ENCODE data around the gene KRT83. TPM values are rescaled to one million over a fixed set of nuclear protein-coding genes. Genes with fewer than 3 reads are reported as not detected.

Gene KRT83
- total and polyA plus RNA-seq, 5 donors: not detected

DNA sequence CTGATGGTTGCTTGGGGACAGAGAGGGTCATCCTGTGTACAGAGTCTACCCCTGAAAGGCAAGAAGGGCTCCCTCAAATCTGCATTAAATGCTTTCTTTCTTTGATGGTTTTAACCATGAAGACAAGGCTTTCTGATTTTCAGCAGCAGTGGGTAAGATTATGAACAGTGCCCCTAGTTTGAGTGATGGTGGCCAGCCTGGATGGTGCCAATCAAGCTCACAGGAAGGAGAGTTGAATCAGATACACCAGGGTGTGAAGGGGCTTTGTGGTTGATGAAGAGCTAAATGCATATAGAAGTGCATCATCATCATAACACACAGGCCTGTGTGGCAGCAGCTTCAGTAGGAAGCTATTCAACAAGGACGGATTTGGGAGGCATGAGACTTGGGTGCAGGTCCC lies 40.4 kb upstream of the KRT83 start:
- Histone ChIP-seq H3K27me3 (ENCODE audit: control insufficient read depth, insufficient read depth) (no peaks in the 10 kb centered on the region), H3K4me3 (ENCODE audit: low read length) (no peak overlapping the region), H3K4me1 (ENCODE audit: control insufficient read depth, insufficient read depth, low read length) (no peaks in the 10 kb centered on the region), H3K9me3 (ENCODE audit: control insufficient read depth, low read length) (no peaks in the 10 kb centered on the region), H3K27ac (ENCODE audit: low read length) (no peak overlapping the region)
- DNase-seq: no peak
- 95% methylated on average over 1 of the region's 1 CpG for WGBS
- intact Hi-C loops (cut with DNase I): no loop called here
- no peak for ATAC-seq

DNA sequence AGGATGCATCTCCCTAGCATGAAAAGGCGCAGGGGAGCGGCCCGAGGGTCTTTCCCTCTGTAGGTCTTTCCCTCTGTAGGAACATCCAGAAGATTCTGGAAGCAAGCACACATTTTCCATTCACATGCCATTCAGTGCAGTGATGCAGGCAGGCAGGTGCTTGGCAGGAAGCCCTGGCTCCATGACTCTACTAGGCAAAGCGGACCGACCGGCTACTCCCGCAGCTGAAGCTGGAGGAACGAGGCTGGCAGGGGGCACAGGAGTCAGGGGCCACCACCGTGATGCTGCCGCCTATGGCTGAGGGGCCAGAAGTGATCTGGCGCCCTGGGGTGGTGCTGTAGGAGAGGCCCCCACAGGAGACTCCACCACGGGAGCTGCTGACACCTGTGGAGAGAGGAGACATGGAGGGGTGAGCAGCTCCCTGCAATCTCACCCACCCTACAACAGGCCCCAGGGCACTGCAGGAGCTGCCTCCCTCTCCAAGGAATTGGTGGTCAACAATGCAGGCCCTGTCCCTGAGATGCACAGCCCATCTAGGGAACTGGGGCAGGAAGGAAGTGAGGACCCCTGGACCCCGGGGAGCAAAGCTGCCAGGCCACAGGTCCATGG lies 39.6 kb upstream of the KRT83 start:
- H3K9me3 ChIP-seq (ENCODE audit: control insufficient read depth, low read length): no peaks in the 10 kb centered on the region
- H3K4me3 ChIP-seq (ENCODE audit: low read length): no peak overlapping the region
- DNase-seq: no peak
- no peak overlapping the region for H3K27ac ChIP-seq (ENCODE audit: low read length)
- ATAC-seq: no peak
- intact Hi-C loops (cut with DNase I): no loop called here
- 84% methylated on average over 13 of the region's 13 CpGs for WGBS
- H3K27me3 ChIP-seq (ENCODE audit: control insufficient read depth, insufficient read depth): no peaks in the 10 kb centered on the region
- no peaks in the 10 kb centered on the region for H3K4me1 ChIP-seq (ENCODE audit: control insufficient read depth, insufficient read depth, low read length)

DNA sequence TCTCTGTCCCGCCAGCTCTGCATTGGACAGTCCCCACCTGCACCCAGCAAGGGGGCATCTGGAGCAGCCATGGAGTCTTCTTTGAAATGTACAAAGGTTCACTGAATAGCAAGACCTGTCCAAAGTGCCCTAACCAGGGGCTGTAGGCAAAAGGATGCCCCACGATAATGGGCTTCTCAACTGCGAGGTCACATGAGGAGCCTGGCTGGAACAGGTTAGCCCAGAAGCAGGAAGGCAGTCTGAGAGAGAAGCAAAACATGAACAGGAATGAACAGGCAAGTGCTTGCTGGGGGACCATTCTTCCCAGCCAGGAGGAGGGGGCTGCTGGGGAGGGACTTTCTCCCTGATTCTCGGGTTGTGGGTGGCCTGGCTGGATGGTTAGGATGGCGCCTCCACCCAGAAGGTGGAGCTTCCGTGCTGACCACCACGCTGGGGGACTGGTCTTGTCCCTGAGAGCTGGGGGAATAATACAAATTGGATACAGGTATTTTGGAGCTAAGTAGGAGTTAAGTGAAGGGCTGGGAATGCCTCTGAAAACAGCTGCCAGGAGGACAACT lies 39.0 kb upstream of the KRT83 start:
- no peak overlapping the region for H3K4me3 ChIP-seq (ENCODE audit: low read length)
- 85% methylated on average over 7 of the region's 7 CpGs for WGBS
- H3K9me3 ChIP-seq (ENCODE audit: control insufficient read depth, low read length): no peaks in the 10 kb centered on the region
- no peaks in the 10 kb centered on the region for H3K27me3 ChIP-seq (ENCODE audit: control insufficient read depth, insufficient read depth)
- ATAC-seq (no peak), DNase-seq (no peak)
- H3K27ac ChIP-seq (ENCODE audit: low read length): no peak overlapping the region
- no peaks in the 10 kb centered on the region for H3K4me1 ChIP-seq (ENCODE audit: control insufficient read depth, insufficient read depth, low read length)
- intact Hi-C loops (cut with DNase I): no loop called here

DNA sequence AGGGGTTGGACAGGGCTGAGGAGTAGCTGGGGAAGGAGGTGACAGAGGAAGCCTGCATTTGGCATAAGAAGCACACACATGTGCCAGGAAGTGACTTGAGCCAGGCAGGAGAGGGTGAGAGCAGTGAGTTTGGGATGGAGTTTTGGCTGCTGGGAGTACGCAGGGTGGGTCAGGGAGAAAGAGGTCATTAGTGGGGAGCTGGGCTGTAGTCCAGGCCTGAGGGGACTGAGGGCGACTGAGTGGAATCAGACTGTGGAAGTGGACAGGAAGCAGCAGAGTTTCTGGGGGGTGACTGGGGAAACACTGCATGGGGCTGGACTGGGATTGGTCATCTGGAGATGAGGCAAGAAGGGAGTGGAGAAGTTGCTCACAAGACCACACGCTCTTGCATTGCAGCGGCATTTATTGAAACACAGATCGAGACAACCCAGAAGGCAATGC lies 38.4 kb upstream of the KRT83 start:
- 72% methylated on average over 5 of the region's 5 CpGs for WGBS
- ATAC-seq: no peak
- H3K4me1 ChIP-seq (ENCODE audit: control insufficient read depth, insufficient read depth, low read length): no peaks in the 10 kb centered on the region
- H3K27ac ChIP-seq (ENCODE audit: low read length): no peak overlapping the region
- DNase-seq: no peak
- intact Hi-C loops (cut with DNase I): no loop called here
- H3K27me3 ChIP-seq (ENCODE audit: control insufficient read depth, insufficient read depth): no peaks in the 10 kb centered on the region
- H3K9me3 ChIP-seq (ENCODE audit: control insufficient read depth, low read length): no peaks in the 10 kb centered on the region
- no peak overlapping the region for H3K4me3 ChIP-seq (ENCODE audit: low read length)

DNA sequence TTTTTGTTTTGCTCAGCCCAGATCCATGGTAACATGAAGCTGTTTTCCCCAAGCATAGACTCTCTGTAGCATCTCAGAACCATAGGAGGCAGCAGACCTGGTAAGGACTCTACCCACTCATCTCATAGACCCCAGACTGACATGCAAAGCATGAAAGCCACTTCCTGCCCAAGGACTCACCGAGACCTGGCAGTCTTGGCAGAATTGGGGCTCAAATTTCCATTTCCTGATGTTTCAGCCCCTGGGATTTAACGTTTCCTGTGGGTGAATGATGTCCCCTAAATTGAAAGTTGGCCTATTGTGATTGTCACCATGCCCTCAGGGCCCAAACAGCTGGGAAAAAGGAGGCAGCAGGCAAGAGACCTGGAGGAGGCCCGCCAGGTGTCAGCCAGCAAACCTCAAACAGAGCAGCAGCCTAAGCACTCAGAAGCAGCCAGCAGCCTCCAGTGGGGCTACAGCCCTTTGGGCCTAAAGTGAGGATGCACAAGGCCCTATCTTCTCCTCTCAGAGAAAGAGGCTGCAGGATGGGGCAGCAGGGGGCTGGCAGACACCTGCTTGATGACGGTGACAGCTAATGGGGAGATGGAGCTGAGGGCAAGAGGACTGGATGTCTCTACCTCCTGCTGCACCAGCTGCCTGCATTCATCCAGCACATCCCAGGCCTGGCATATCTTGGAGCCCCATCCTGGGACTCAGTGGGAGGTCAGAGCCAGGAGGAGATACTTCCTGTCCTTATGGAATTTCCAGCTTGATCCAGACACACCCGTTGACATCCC lies 37.6 kb upstream of the KRT83 start:
- ATAC-seq (no peak), DNase-seq (no peak)
- Histone ChIP-seq H3K9me3 (ENCODE audit: control insufficient read depth, low read length) (no peaks in the 10 kb centered on the region), H3K4me3 (ENCODE audit: low read length) (no peak overlapping the region), H3K4me1 (ENCODE audit: control insufficient read depth, insufficient read depth, low read length) (no peaks in the 10 kb centered on the region), H3K27ac (ENCODE audit: low read length) (no peak overlapping the region), H3K27me3 (ENCODE audit: control insufficient read depth, insufficient read depth) (no peaks in the 10 kb centered on the region)
- intact Hi-C loops (cut with DNase I): no loop called here
- WGBS: 70% methylated on average over 5 of the region's 5 CpGs

DNA sequence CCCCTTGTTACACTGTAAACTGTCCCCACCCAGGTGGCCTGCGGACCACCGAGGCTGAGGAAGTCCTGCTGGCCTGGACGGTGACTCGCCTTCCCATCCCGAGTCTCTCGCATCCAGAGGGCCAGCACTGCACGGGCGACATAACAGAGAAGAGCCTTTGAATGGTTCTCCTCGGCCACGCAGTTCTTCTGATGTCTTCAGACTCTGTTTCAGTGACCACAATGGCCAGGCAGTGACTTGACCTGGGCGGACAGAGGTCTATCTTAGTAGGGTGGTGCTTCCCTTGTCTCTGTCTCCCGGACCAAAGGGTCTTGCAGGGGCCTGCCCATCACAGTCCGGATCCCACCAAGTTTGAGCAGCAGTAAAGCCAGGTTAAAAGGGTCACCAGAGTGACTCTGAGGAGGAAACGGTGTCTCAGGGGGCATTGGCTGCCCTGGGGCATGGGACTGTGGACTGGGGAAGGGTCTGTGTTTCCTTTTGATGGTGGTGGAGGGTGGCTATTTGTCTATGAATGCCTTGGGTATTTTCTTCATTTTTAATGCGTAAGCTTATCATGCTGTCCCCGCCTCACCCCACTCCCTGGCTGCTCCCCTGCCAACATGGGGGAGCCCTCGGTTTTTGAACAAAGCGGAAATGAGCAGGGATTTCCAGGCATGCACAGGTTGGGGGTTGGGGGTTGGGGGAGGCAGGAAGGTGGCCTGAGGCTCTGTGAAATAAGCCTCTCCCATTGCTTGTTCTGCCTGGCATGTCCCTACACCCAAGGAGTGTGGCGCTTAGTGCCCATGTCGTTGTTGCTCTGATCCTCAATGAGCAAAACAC lies 35.8 kb upstream of the KRT83 start:
- H3K4me3 ChIP-seq (ENCODE audit: low read length): no peak overlapping the region
- no peak for DNase-seq
- H3K4me1 ChIP-seq (ENCODE audit: control insufficient read depth, insufficient read depth, low read length): no peaks in the 10 kb centered on the region
- intact Hi-C loops (cut with DNase I): no loop called here
- WGBS: 87% methylated on average over 20 of the region's 20 CpGs
- H3K27me3 ChIP-seq (ENCODE audit: control insufficient read depth, insufficient read depth): no peaks in the 10 kb centered on the region
- H3K9me3 ChIP-seq (ENCODE audit: control insufficient read depth, low read length): no peaks in the 10 kb centered on the region
- no peak overlapping the region for H3K27ac ChIP-seq (ENCODE audit: low read length)
- ATAC-seq: no peak

DNA sequence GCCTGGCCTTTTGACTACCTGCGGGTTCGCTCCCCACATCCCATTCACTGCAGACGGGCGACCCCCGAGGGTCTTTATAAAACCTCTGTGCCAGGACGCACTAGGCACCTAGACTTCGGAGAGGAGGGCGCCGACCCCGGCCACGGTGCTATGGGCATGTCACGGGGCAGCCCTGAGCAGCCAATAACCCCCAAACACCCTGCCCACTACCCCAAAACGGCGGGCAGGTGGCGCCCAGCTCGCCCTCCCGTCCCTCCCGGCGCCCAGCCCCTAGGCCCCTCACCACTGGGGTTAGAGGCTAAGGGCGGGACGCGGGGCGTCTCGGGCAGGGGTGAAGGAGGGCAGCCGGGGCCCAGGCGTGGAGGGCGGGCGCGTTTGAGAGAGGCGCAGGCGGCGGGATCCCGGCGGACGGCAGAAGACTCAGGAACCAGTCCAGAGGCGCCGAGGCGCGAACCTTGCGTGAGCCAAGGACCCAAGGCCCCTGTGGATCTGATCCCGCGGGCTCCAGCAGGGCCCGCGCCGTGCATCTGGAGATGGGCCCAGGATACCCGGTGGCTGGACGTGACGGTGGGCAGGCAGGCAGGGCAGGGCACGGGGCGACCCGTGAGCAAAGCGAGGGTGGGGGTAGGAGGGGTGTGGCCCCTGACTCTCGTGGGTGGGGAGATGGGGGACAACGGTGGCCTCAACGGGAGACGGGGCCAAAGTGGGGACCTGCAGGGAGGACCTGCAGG lies 35.0 kb upstream of the KRT83 start:
- 91% methylated on average over 56 of the region's 56 CpGs for WGBS
- peak; percentile 10 to 11 for ATAC-seq
- intact Hi-C loops (cut with DNase I): no loop called here

DNA sequence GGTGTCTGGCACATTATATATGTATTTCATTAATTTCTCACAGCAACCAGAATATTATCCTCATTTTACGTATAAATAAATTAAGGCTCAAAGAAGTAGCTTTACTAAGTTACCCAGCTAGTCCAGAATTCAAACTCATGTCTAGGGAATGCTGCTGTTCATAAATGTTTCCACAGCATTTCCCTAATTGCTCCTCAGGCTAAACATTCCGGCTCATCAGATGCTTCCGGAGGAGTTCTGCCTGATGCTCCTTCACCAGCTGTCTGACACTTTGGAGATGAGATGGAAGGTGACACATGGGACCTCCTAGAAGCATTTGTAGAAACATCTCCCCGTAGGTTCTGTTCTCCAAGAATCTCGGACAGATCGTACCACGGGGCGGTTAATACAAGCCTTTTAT lies 34.0 kb upstream of the KRT83 start:
- Histone ChIP-seq H3K9me3 (ENCODE audit: control insufficient read depth, low read length) (no peaks in the 10 kb centered on the region), H3K4me3 (ENCODE audit: low read length) (no peak overlapping the region), H3K27ac (ENCODE audit: low read length) (no peak overlapping the region), H3K27me3 (ENCODE audit: control insufficient read depth, insufficient read depth) (no peaks in the 10 kb centered on the region), H3K4me1 (ENCODE audit: control insufficient read depth, insufficient read depth, low read length) (no peaks in the 10 kb centered on the region)
- whole genome bisulfite sequencing: 92% methylated on average over 8 of the region's 8 CpGs
- DNase-seq: no peak
- ATAC-seq: no peak
- intact Hi-C loops (cut with DNase I): no loop called here

More for the DNA sequence above, 35.0 kb upstream of the KRT83 start:
- Histone ChIP-seq H3K27ac (ENCODE audit: low read length) (no peak overlapping the region), H3K4me1 (ENCODE audit: control insufficient read depth, insufficient read depth, low read length) (no peaks in the 10 kb centered on the region), H3K9me3 (ENCODE audit: control insufficient read depth, low read length) (no peaks in the 10 kb centered on the region), H3K4me3 (ENCODE audit: low read length) (no peak overlapping the region), H3K27me3 (ENCODE audit: control insufficient read depth, insufficient read depth) (no peaks in the 10 kb centered on the region)
- no peak for DNase-seq

DNA sequence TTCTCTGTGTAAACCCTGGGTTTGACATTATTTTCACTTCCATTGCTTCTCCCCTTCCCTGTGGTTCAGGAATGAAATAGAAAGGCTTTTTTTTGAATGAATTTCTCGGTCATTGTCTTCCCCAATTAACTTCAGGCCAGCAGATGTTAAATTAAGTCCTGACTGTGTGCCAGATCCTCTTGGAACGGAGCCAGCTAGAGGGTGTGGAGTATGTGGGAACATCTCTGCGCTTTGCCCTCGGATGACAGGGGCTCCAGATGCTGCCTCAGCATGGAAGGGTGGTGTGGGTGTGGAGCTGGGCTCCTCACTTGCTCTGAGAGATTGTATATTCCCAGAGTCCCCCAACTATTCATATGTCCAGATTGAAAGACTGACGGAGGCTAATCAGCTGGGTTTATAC lies 33.0 kb upstream of the KRT83 start:
- intact Hi-C loops (cut with DNase I): no loop called here
- WGBS: 16% methylated on average over 5 of the region's 5 CpGs
- Histone ChIP-seq H3K4me1 (ENCODE audit: control insufficient read depth, insufficient read depth, low read length) (no peaks in the 10 kb centered on the region), H3K9me3 (ENCODE audit: control insufficient read depth, low read length) (no peaks in the 10 kb centered on the region), H3K27me3 (ENCODE audit: control insufficient read depth, insufficient read depth) (no peaks in the 10 kb centered on the region), H3K4me3 (ENCODE audit: low read length) (no peak overlapping the region), H3K27ac (ENCODE audit: low read length) (no peak overlapping the region)
- ATAC-seq (no peak), DNase-seq (no peak)

DNA sequence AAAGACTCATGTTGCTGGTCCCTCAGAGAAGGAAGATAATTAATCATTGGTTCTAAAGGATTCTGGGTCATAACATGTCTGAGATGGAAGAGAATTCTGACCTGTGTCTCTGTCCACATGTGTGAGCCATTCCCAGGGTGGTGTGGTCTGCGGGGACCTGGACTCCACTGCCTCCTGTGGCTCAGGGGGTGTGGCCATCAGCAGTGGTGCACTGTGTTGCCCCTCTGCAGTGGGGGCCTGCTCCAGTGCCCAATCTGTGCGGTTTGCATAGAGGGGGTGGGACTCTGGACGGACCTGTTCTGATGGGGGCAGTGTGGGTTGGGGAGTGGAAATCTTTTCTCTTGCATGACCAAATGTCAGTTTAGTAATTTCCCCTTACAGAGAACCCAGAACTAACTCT lies 32.6 kb upstream of the KRT83 start:
- intact Hi-C loops (cut with DNase I): no loop called here
- no peak for ATAC-seq
- Histone ChIP-seq H3K9me3 (ENCODE audit: control insufficient read depth, low read length) (no peaks in the 10 kb centered on the region), H3K27me3 (ENCODE audit: control insufficient read depth, insufficient read depth) (no peaks in the 10 kb centered on the region), H3K27ac (ENCODE audit: low read length) (no peak overlapping the region), H3K4me3 (ENCODE audit: low read length) (no peak overlapping the region), H3K4me1 (ENCODE audit: control insufficient read depth, insufficient read depth, low read length) (no peaks in the 10 kb centered on the region)
- no peak for DNase-seq
- WGBS: 77% methylated on average over 3 of the region's 3 CpGs

Measured in right cardiac atrium (tissue), 5 donors.